Endothelial cell of umbilical vein (primary cell): ENCODE measurements around the gene DDIT3. TPM values are rescaled to one million over a fixed set of nuclear protein-coding genes. Genes with fewer than 3 reads are reported as not detected.

Experiments used
- BruUV-seq: library from RNA; stranded (reverse); fragments of 400-500 nt; replicated peaks from 2 replicates; lab custom pipeline; 2021; lab: Mats Ljungman, UMichigan
- CTCF ChIA-PET: fragments of 300-600, 350-600 bp; sonication (Branson Sonifier 250); formaldehyde crosslinking; loops from one replicate; lab custom pipeline; 2021; ENCODE audit warnings: antibody characterized with exemption, inconsistent platforms; lab: Charles Lee
- POLR2A ChIA-PET: fragments of 300-600, 350-600 bp; sonication (Branson Sonifier 250); formaldehyde crosslinking; loops from one replicate; lab custom pipeline; 2021; ENCODE audit warnings: antibody characterized with exemption, inconsistent platforms; lab: Charles Lee
- DNase-seq: peaks from one replicate; pipeline ENCODE4 v3.0.0-alpha.2; 2011; ENCODE audit warnings: low read depth, low spot score
- FAIRE-seq: peaks from 2 replicates; lab custom pipeline; 2011; peaks lifted over from hg19 to GRCh38; lab: Jason Lieb, UNC
- H2AFZ ChIP-seq: 2 replicates; pipeline ENCODE4 v1.6.0; 2012; ENCODE audit warnings: low read depth, low read length, control low read depth, inconsistent platforms
- H3K27ac ChIP-seq: 2 replicates; pipeline ENCODE4 v1.5.1; 2011; ENCODE audit warnings: low read depth, mild to moderate bottlenecking, control low read depth, low read length, moderate library complexity; ENCODE audit not compliant: insufficient read depth
- H3K27me3 ChIP-seq, 2 experiments: 2 replicates each; pipeline versions ENCODE4 v1.6.0 to v1.6.1; 2011; ENCODE audit warnings: low read length in 2 of 2, mixed read lengths in 1 of 2; ENCODE audit not compliant: control insufficient read depth in 2 of 2, insufficient read depth in 2 of 2
- H3K36me3 ChIP-seq, 2 experiments: 2 replicates in 1 of 2; 3 replicates in 1 of 2; pipeline ENCODE4 v1.5.1; 2011; ENCODE audit warnings: low read length in 2 of 2, mild to moderate bottlenecking in 1 of 2, moderate library complexity in 1 of 2; ENCODE audit not compliant: control insufficient read depth in 2 of 2, insufficient read depth in 2 of 2; ENCODE audit errors: extremely low read depth in 1 of 2
- H3K4me1 ChIP-seq: 3 replicates; pipeline ENCODE4 v1.5.1; 2011; ENCODE audit warnings: mild to moderate bottlenecking, low read length; ENCODE audit not compliant: control insufficient read depth, insufficient read depth; ENCODE audit errors: extremely low read depth
- H3K4me2 ChIP-seq: 2 replicates; pipeline ENCODE4 v1.6.1; 2011; ENCODE audit warnings: low read length, control low read depth, mixed read lengths; ENCODE audit not compliant: insufficient read depth
- H3K4me3 ChIP-seq, 3 experiments: fragments of 200-600 bp in 1 of 3; sonication (generic), shearing (Covaris generic) in 1 of 3; replicated peaks in 1 of 3; 2 replicates each; pipeline ENCODE4 v1.5.1; 2011 to 2016; ENCODE audit warnings: control low read depth in 3 of 3, low read length in 3 of 3, mild to moderate bottlenecking in 2 of 3, inconsistent platforms in 1 of 3, low read depth in 1 of 3, moderate library complexity in 1 of 3; ENCODE audit not compliant: insufficient read depth in 1 of 3
- H3K79me2 ChIP-seq: 2 replicates; pipeline ENCODE4 v1.6.0; 2012; ENCODE audit warnings: low read length, inconsistent platforms; ENCODE audit not compliant: control insufficient read depth, insufficient read depth
- H3K9ac ChIP-seq: replicated peaks from 2 replicates; pipeline ENCODE3; 2011; ENCODE audit warnings: low read length, control low read depth; ENCODE audit not compliant: insufficient read depth; ENCODE audit errors: extremely low read depth
- H3K9me1 ChIP-seq: replicated peaks from 3 replicates; pipeline ENCODE4 v1.6.0; 2011; ENCODE audit warnings: mild to moderate bottlenecking, low read length; ENCODE audit not compliant: control insufficient read depth, insufficient read depth; ENCODE audit errors: extremely low read depth
- H3K9me3 ChIP-seq: replicated peaks from 2 replicates; pipeline ENCODE4 v1.5.1; 2012; ENCODE audit warnings: low read length, inconsistent platforms; ENCODE audit not compliant: control insufficient read depth, insufficient read depth
- H4K20me1 ChIP-seq: replicated peaks from 2 replicates; pipeline ENCODE3; 2011; ENCODE audit warnings: mild to moderate bottlenecking, low read length; ENCODE audit not compliant: control insufficient read depth, insufficient read depth; ENCODE audit errors: extremely low read depth
- CTCF ChIP-seq, 2 donors: IDR thresholded peaks; 1 replicate in 1 of 2; 2 replicates in 1 of 2; pipeline ENCODE4 v1.5.1; 2011; ENCODE audit warnings: low read length in 2 of 2, mild to moderate bottlenecking in 2 of 2, moderate library complexity in 2 of 2, control low read depth in 1 of 2, inconsistent platforms in 1 of 2, low read depth in 1 of 2; ENCODE audit not compliant: insufficient read depth in 1 of 2; ENCODE audit errors: extremely low read depth in 1 of 2
- EZH2 ChIP-seq: IDR thresholded peaks from 2 replicates; pipeline ENCODE4 v1.6.1; 2012; ENCODE audit warnings: borderline replicate concordance, low read depth, mild to moderate bottlenecking, moderate library complexity, low read length, inconsistent platforms; ENCODE audit not compliant: severe bottlenecking
- FOS ChIP-seq: IDR thresholded peaks from 2 replicates; pipeline ENCODE4 v1.6.1; 2011; ENCODE audit warnings: mild to moderate bottlenecking, low read length, moderate library complexity, borderline replicate concordance; ENCODE audit not compliant: insufficient read depth
- GATA2 ChIP-seq: IDR thresholded peaks from 2 replicates; pipeline ENCODE4 v1.7.0; 2011; ENCODE audit warnings: low read depth, mild to moderate bottlenecking, moderate library complexity, mixed read lengths, low read length; ENCODE audit not compliant: insufficient read length, insufficient read depth
- JUN ChIP-seq: IDR thresholded peaks from 2 replicates; pipeline ENCODE4 v1.6.1; 2011; ENCODE audit warnings: borderline replicate concordance, low read depth; ENCODE audit not compliant: insufficient read length, insufficient read depth
- MAX ChIP-seq: IDR thresholded peaks from 2 replicates; pipeline ENCODE4 v1.6.1; 2011; ENCODE audit not compliant: insufficient read depth, insufficient read length
- MYC ChIP-seq: IDR thresholded peaks from one replicate; pipeline ENCODE4 v1.6.1; 2011; ENCODE audit warnings: mild to moderate bottlenecking, low read depth, low read length
- POLR2A ChIP-seq: IDR thresholded peaks from 2 replicates; pipeline ENCODE4 v1.6.1; 2012; ENCODE audit warnings: low read depth, mild to moderate bottlenecking, control low read depth, low read length
- POLR2AphosphoS5 ChIP-seq: IDR thresholded peaks from 2 replicates; pipeline ENCODE4 v1.6.1; 2012; ENCODE audit warnings: low read depth, mild to moderate bottlenecking, control low read depth, low read length, moderate library complexity; ENCODE audit not compliant: insufficient read depth
- dilution Hi-C: fragments of 300-500 bp; cut with MboI; formaldehyde crosslinking; loops from one replicate; pipeline ENCODE4 v1.15.0; 2019; ENCODE audit warnings: low sequenced_read_pairs; ENCODE audit not compliant: extremely low pct_ligation_motif_present
- intact Hi-C: fragments of 100-400 bp; cut with micrococcal nuclease; formaldehyde crosslinking; loops from one replicate; pipeline ENCODE4 v1.10.0; 2022
- polyA plus RNA-seq, 4 experiments: library from polyadenylated mRNA; depleted of rRNA in 3 of 4; stranded (reverse) in 3 of 4; unstranded in 1 of 4; fragments of >200 nt; gene quantifications; 2 replicates each; pipeline versions ENCODE4 v1.2.1 to v1.2.3, GENCODE V29; 2011 to 2012; ENCODE audit warnings: missing spikeins in 1 of 4
- total RNA-seq: library from RNA; stranded (reverse); gene quantifications from 2 replicates; pipeline ENCODE4 v1.2.3, GENCODE V29; 2021

DDIT3 gene
- total and polyA plus RNA-seq, 2 donors (not counting 3 experiments of a cell fraction or from before 2014, with no cell fraction given) = 13.7 to 22.0 TPM

GRCh38 chr12:57558864-57559263 is 38.5 kb upstream of the DDIT3 start:
- H2AFZ ChIP-seq = no peak overlapping the region
- dilution Hi-C loops (no loop called here), intact Hi-C loops (no loop called here)
- CTCF ChIA-PET = interaction anchor here (1.2 kb wide), 1 partner anchor 25 kb away, joined by 3 read pairs; no protein-coding TSS in a partner anchor
- no peak for DNase-seq
- BruUV-seq = no TSS peak
- TF ChIP-seq FOS (no peak), EZH2 (no peak), GATA2 (no peak), POLR2AphosphoS5 (no peak), MAX (no peak), CTCF (IDR thresholded peaks at IDR 0.05; ENCODE audit: extremely low read depth in 1 of 2, insufficient read depth in 1 of 2, low read depth in 1 of 2, low read length in 2 of 2) (no peak), MYC (no peak), POLR2A (no peak), JUN (no peak)
- no peaks in the 10 kb centered on the region for H3K9me3 ChIP-seq
- no peaks in the 10 kb centered on the region for H3K79me2 ChIP-seq
- no peak overlapping the region for H3K27ac ChIP-seq
- H3K4me3 ChIP-seq = no peak overlapping the region
- no peak overlapping the region for H3K9ac ChIP-seq
- no peaks in the 10 kb centered on the region for H3K4me1 ChIP-seq
- POLR2A ChIA-PET = no interaction called here
- no peaks in the 10 kb centered on the region for H4K20me1 ChIP-seq
- H3K27me3 ChIP-seq = peaks cover 13 to 14% of the 10 kb centered on the region in 2 experiments
- no peaks in the 10 kb centered on the region for H3K36me3 ChIP-seq
- FAIRE-seq = no peak
- no peaks in the 10 kb centered on the region for H3K9me1 ChIP-seq
- no peak overlapping the region for H3K4me2 ChIP-seq
